GM12892 (cell line): ENCODE data around the gene SCG5.

ENCODE experiments used
- DNase-seq: peaks from one replicate; pipeline ENCODE4 v3.0.0; 2011; ENCODE audit not compliant: insufficient read length
- FAIRE-seq: peaks from 2 replicates; lab custom pipeline; 2011; peaks lifted over from hg19 to GRCh38; lab: Jason Lieb, UNC
- POLR2A ChIP-seq: IDR thresholded peaks from 2 replicates; pipeline ENCODE4 v1.6.1; 2011; ENCODE audit warnings: low read depth, low read length, control low read depth
- POLR2AphosphoS5 ChIP-seq: IDR thresholded peaks from 2 replicates; pipeline ENCODE4 v1.6.1; 2011; ENCODE audit warnings: low read depth, low read length, control low read depth
- TAF1 ChIP-seq: IDR thresholded peaks from 2 replicates; pipeline ENCODE4 v1.6.1; 2011; ENCODE audit warnings: low read depth, mild to moderate bottlenecking, control low read depth, low read length, borderline replicate concordance

Gene SCG5

GRCh38 chr15:32718227-32718820 lies 76.8 kb downstream of the SCG5 start:
- no peak for FAIRE-seq
- TF ChIP-seq TAF1 (no peak), POLR2AphosphoS5 (no peak), POLR2A (no peak)
- DNase-seq = no peak

- TF ChIP-seq POLR2A (no peak), POLR2AphosphoS5 (no peak), TAF1 (no peak)
- FAIRE-seq = no peak
- DNase-seq = no peak
Observed at GRCh38 chr15:32718821-32719716, 77.6 kb downstream of the SCG5 start.

GRCh38 chr15:32721596-32721995 lies 80.1 kb downstream of the SCG5 start:
- no peak for FAIRE-seq
- TF ChIP-seq POLR2AphosphoS5 (no peak), POLR2A (no peak), TAF1 (no peak)
- no peak for DNase-seq

DNA sequence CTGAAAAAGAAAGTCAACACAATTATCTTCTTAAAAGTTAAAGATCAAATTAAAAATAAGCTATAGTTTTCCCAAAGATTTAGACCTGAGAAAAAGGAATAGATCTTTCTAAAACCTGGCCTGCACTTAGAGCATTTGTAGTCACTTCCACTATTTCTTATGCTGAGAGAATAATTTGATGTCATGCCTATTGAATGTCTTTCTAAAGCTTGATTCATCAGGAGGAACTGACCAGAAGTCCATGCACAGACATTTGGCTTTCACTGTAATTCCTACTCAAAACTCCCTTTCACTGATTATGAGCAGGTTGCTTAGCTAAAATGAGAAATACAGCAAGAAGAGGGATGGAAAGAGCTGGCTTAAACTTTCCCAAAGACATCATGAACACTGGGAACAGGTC lies 80.6 kb downstream of the SCG5 start:
- TF ChIP-seq TAF1 = no peak
- FAIRE-seq (no peak), DNase-seq (no peak)

DNA sequence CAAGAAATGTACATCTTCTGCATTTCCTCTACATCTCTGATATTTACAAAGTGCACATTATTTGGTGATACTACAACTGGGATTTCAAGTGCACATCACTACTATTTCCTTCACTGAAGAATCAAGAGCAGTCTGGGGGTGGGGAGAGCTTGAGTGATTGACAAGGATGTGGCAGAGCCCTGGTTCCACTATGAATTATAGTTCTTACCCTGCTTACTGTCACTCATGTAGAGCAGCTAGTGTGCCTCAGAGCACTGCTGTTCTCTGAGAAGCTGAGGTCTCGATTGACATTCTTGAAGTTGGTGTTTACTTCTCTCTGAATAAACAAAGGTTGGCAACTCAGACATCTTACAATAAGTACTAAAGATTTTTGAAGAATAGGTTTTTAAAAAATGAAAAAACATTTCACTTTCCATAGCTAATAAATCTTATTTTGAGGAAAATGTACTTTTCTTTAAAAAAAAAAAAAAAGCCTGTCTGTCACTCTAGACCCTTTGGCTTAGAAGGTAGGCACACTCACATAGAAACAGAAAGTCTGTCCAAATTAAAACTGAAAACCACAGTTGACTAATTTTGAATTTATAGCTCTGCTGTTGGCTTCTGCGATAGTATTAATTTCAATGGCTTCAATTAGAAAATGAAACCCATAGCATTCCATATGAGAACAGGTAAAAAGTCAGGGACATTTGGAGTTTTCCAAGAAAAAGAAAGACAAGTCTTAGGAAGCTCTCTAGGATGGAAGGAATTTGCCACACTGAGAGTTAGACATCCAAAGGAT lies 81.8 kb downstream of the SCG5 start:
- FAIRE-seq (peak; percentile 70), DNase-seq (no peak)
- TF ChIP-seq POLR2A (no peak), POLR2AphosphoS5 (no peak)

- FAIRE-seq (no peak), DNase-seq (no peak)
- TF ChIP-seq TAF1 (no peak), POLR2A (no peak), POLR2AphosphoS5 (no peak)
Observed at GRCh38 chr15:32729700-32730395, 88.3 kb downstream of the SCG5 start.

- FAIRE-seq (no peak), DNase-seq (no peak)
- TF ChIP-seq POLR2A (no peak), TAF1 (no peak), POLR2AphosphoS5 (no peak)
Observed at GRCh38 chr15:32730677-32731654, 89.5 kb downstream of the SCG5 start.

DNA sequence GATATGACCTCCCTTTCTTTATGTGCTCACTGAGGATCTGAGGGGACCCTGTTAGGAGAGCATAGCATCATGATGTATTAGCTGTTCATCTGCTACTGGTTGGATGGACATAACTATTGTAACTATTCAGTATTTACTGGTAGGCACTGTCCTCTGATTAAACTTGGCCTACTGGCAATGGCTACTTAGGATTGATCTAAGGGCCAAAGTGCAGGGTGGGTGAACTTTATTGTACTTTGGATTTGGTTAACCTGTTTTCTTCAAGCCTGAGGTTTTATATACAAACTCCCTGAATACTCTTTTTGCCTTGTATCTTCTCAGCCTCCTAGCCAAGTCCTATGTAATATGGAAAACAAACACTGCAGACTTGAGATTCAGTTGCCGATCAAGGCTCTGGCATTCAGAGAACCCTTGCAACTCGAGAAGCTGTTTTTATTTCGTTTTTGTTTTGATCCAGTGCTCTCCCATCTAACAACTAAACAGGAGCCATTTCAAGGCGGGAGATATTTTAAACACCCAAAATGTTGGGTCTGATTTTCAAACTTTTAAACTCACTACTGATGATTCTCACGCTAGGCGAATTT lies 91.2 kb downstream of the SCG5 start:
- DNase-seq = no peak
- FAIRE-seq = no peak
- no peak for TF ChIP-seq POLR2AphosphoS5

GRCh38 chr15:32733281-32733680 lies 91.8 kb downstream of the SCG5 start:
- no peak for TF ChIP-seq POLR2AphosphoS5
- TF ChIP-seq TAF1 = no peak
- TF ChIP-seq POLR2A = no peak
- FAIRE-seq (no peak), DNase-seq (no peak)
